ENCODE results near the gene ARHGAP21.

Gene ARHGAP21

DNA sequence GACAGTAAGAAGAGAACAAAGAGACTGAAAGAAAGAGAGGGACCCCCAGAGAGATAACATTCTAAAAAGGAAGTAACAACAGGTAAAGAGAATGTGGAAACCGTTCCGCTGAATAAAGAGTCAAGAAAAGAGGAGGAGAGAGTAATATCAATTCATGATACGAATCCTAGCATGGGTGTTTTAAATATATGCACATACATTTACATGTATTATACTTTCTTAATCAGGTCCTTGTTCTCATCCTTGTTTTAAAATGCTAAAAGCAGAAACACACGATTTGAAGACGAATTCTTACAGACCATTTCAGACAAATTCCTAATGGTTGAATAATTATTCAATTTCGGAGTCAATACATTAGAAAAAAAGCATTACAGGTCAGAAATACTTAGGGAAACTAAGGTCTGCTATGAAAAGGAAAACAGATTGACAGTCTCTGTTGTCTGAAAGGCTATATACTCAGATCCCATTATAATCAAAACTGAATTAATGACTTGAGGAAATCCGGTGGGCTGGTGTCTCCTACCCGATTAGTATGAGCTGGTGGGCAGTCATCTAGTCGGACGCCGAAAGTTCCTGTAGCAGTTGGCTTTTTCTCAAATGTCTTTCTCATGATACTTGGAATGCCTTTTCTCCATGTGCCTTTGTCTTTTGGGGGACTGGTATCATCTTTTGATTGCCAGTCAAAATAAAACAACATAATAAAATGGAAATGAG, 127.3 kb downstream of the ARHGAP21 start:
- Histone ChIP-seq H3K36me3 (ENCODE audit: insufficient read depth, low read length) (peaks cover 98% of the 10 kb centered on the region), H3K27me3 (ENCODE audit: insufficient read depth, low read length) (no peaks in the 10 kb centered on the region), H3K4me1 (ENCODE audit: insufficient read depth, low read length) (peaks cover 4% of the 10 kb centered on the region), H3K9me3 (ENCODE audit: low read length) (no peaks in the 10 kb centered on the region), H3K4me3 (ENCODE audit: low read length) (no peak overlapping the region), H2AFZ (ENCODE audit: low read depth, low read length) (no peak overlapping the region)

DNA sequence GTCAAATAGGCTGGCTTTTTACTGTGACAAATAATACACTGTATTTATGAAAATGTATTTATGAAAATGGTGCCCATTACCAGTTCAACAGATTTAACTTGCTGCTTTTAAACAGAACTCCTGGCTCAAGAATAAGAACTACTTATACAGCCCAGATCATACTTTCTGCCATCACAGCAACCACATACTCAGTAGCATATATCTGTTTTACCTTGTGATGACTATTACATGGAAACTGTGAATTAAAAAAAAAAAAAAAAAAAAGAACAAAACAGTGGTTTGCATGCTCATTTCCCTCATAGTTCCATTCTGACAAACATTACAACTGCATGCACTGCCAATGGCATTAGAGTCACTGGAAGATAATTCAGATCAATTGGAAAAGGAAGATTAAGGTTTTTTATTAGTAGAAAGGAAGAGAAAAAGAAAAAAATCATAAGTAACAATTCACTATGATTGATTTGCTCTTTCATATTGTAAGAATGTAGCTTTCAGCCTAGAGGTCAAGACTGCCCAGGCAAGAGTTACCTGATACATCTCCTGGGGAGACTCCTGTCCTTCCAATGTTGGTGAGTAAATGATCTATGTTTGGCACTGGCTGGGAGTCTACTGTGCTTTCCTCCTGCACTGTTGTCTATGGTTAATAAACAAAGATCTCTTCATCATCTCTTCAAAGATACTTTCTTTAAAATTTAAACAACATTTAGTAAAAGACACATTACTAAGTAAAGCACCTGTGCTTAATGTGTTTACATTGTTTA, 132.8 kb downstream of the ARHGAP21 start:
- Histone ChIP-seq H3K36me3 (ENCODE audit: insufficient read depth, low read length) (peaks cover 100% of the 10 kb centered on the region), H3K4me1 (ENCODE audit: insufficient read depth, low read length) (no peaks in the 10 kb centered on the region), H3K9me3 (ENCODE audit: low read length) (no peaks in the 10 kb centered on the region), H2AFZ (ENCODE audit: low read depth, low read length) (no peak overlapping the region), H3K4me3 (ENCODE audit: low read length) (no peak overlapping the region), H3K27me3 (ENCODE audit: insufficient read depth, low read length) (no peaks in the 10 kb centered on the region)

DNA sequence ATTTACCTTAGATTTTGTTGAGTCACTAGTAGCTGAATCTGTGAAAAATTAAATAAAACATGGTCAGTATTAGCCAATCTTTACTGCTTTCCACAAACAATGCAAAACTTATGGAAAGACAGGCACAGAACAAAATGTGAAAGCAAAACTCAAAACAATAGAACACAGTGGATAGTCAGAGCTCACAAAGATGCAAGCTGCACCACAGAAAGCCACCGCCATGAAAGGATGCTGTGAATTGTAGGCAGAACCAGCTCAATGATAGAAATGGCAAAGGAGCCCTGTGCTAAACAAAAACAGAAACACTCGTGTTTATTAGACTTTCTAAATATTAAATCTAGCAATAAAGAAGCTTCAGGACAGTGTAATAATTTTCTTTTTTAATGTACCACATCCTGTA, 134.4 kb downstream of the ARHGAP21 start:
- Histone ChIP-seq H3K4me3 (ENCODE audit: low read length) (no peak overlapping the region), H2AFZ (ENCODE audit: low read depth, low read length) (no peak overlapping the region), H3K9me3 (ENCODE audit: low read length) (no peaks in the 10 kb centered on the region), H3K27me3 (ENCODE audit: insufficient read depth, low read length) (no peaks in the 10 kb centered on the region), H3K36me3 (ENCODE audit: insufficient read depth, low read length) (peaks cover 95% of the 10 kb centered on the region), H3K4me1 (ENCODE audit: insufficient read depth, low read length) (no peaks in the 10 kb centered on the region)

DNA sequence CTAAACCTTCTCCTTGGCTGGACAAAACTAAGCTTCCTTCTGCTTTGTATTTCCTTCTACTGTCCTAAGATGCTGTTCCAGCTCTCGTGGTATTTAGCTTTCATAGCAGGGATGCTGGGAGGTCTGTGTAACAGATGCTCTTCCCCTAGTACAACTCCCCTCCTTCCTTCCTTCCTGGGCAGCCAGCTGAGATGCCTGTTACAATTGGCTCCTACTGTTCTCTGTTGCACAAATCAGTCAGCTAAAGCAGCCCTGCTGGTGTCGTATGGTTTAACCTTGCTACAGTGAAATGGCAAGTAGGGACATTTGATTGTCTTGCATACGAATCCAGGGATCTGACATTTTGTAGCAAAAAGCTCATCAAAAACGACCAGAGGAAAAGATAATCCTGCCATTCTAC, 143.8 kb downstream of the ARHGAP21 start:
- Histone ChIP-seq H3K36me3 (ENCODE audit: insufficient read depth, low read length) (peaks cover 19% of the 10 kb centered on the region), H3K4me1 (ENCODE audit: insufficient read depth, low read length) (no peaks in the 10 kb centered on the region), H3K27me3 (ENCODE audit: insufficient read depth, low read length) (no peaks in the 10 kb centered on the region), H3K9me3 (ENCODE audit: low read length) (no peaks in the 10 kb centered on the region), H3K4me3 (ENCODE audit: low read length) (no peak overlapping the region), H2AFZ (ENCODE audit: low read depth, low read length) (no peak overlapping the region)

DNA sequence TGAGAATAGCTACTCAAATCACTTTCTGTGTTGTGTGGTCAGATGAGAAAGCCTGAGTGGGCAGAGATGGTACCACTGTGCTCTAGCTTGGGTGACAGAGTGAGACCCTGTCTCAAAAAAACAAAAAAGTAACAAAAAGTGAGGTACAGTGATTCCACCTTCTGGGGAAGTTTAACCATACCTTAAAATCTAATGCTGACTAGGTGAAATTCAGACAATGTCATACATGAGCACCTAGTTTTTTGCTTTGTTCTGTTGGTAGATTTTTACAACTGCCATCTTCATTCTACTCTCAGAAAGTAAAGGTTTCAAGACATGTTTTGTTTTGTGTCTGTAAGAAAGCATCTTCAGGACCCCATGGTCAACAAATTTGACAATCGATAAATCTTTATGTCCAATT, 144.2 kb downstream of the ARHGAP21 start:
- no peak overlapping the region for H3K4me3 ChIP-seq (ENCODE audit: low read length)
- H3K27me3 ChIP-seq (ENCODE audit: insufficient read depth, low read length) = no peaks in the 10 kb centered on the region
- H3K9me3 ChIP-seq (ENCODE audit: low read length) = no peaks in the 10 kb centered on the region
- no peak overlapping the region for H2AFZ ChIP-seq (ENCODE audit: low read depth, low read length)
- no peaks in the 10 kb centered on the region for H3K4me1 ChIP-seq (ENCODE audit: insufficient read depth, low read length)
- peaks cover 16% of the 10 kb centered on the region for H3K36me3 ChIP-seq (ENCODE audit: insufficient read depth, low read length)

DNA sequence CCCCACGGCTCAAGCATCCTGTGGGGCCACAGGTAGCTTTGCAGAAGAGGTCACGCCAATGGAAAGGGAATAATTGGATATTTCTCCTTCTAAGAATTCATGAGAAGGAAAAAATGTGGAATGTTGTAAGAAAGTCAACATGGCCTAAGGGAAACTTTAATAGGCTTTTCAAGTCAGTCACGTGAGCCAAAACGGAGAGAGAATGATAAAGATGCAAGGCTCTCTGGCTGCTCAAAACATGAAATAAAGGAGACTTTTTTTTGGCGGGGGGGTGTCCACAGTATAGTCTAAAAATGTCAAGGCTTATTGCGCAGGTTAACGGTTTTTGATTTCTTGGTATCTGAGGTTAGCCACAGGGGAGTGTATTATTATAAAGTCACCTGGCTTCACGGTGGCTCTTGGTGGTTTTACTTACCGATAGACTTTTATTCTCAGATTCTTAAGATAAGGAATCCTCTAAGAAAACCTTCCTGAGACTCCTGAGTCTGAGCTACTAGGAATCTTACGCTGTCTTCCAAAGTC, 148.1 kb downstream of the ARHGAP21 start:
- Histone ChIP-seq H2AFZ (ENCODE audit: low read depth, low read length) (no peak overlapping the region), H3K36me3 (ENCODE audit: insufficient read depth, low read length) (no peaks in the 10 kb centered on the region), H3K9me3 (ENCODE audit: low read length) (peaks cover 2% of the 10 kb centered on the region), H3K27me3 (ENCODE audit: insufficient read depth, low read length) (no peaks in the 10 kb centered on the region), H3K4me1 (ENCODE audit: insufficient read depth, low read length) (no peaks in the 10 kb centered on the region), H3K4me3 (ENCODE audit: low read length) (no peak overlapping the region)

DNA sequence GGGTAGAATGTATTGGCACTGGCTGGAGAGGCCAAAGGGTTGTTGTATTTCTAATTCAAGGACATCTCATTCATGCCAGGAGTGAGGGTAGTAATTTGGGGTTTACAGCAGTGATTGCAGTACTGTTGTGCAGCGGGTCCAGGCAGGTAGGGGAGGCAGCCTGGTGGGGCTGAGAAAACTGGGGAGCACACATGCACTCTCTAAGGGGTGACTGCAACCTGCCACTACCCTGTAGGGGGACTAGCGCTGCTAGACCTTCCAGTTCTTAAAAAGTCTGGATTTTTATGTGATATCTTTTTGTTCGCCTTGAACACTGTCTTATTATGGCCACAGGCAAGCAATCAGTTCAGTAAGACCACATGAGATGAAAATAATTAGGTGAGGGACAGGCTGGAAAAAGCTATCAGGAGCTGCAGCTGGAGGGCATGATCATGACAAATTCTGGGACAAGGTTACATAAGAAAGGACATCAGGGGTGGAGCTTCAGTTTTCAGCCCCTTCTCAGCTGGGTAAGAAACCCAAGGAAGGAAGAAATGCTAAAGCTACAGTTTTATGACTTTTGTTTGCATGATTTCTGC, 149.0 kb downstream of the ARHGAP21 start:
- Histone ChIP-seq H3K9me3 (ENCODE audit: low read length) (peaks cover 2% of the 10 kb centered on the region), H3K36me3 (ENCODE audit: insufficient read depth, low read length) (no peaks in the 10 kb centered on the region), H3K27me3 (ENCODE audit: insufficient read depth, low read length) (no peaks in the 10 kb centered on the region), H2AFZ (ENCODE audit: low read depth, low read length) (no peak overlapping the region), H3K4me3 (ENCODE audit: low read length) (no peak overlapping the region), H3K4me1 (ENCODE audit: insufficient read depth, low read length) (no peaks in the 10 kb centered on the region)

DNA sequence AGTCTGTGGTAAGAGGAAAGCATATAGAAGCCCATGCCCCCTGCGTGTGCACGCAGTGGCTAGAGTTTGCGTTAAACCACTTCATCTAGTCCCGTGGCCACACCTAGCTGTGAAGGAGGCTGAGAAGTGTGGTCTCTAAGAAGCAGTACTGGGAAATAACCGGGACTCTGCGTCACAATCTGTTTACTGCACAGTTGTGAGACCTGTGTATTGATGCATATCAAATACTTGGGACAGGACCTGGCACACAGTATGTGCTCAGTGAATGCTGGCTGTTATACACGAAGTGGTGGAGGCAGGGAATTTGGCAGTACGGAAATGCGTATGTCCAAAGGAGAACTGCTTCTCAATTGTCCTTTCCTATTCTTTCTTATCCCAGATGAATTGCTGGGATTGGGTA, 149.5 kb downstream of the ARHGAP21 start:
- H3K4me1 ChIP-seq (ENCODE audit: insufficient read depth, low read length) = no peaks in the 10 kb centered on the region
- no peak overlapping the region for H3K4me3 ChIP-seq (ENCODE audit: low read length)

DNA sequence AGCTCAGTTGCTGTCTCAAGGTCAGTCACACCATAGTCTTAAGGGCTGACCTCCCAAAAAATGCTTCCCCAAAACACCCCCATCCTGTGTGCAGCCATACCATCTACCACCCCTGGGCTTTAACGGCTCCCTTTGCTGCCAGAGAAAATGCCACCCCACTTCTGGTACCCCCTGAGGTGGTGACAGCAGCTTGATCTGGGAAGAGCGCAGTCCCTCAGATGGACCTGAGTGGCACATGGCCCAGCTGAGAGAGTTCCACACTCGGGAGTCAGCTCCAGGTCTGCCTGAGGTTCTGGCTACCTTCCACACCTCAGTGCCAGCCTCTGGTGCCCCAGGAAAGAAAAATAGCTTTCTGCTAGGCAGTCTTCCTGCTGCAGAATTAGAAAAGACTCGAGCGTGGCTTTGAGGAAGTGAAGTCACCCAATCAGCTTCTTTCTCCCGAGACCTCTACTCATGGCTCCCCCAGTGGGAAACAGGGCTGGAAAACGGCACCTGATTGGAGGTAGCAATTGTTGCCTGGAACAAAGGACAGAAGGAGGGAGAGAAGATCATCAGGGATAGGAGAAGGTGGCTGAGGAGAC, 151.7 kb downstream of the ARHGAP21 start:
- Histone ChIP-seq H3K9me3 (ENCODE audit: low read length) (peaks cover 2% of the 10 kb centered on the region), H3K4me1 (ENCODE audit: insufficient read depth, low read length) (no peaks in the 10 kb centered on the region), H3K27me3 (ENCODE audit: insufficient read depth, low read length) (no peaks in the 10 kb centered on the region), H3K36me3 (ENCODE audit: insufficient read depth, low read length) (no peaks in the 10 kb centered on the region), H3K4me3 (ENCODE audit: low read length) (no peak overlapping the region), H2AFZ (ENCODE audit: low read depth, low read length) (no peak overlapping the region)

More for the DNA sequence above, 149.5 kb downstream of the ARHGAP21 start:
- Histone ChIP-seq H3K36me3 (ENCODE audit: insufficient read depth, low read length) (no peaks in the 10 kb centered on the region), H2AFZ (ENCODE audit: low read depth, low read length) (no peak overlapping the region), H3K27me3 (ENCODE audit: insufficient read depth, low read length) (no peaks in the 10 kb centered on the region), H3K9me3 (ENCODE audit: low read length) (peaks cover 2% of the 10 kb centered on the region)

DNA sequence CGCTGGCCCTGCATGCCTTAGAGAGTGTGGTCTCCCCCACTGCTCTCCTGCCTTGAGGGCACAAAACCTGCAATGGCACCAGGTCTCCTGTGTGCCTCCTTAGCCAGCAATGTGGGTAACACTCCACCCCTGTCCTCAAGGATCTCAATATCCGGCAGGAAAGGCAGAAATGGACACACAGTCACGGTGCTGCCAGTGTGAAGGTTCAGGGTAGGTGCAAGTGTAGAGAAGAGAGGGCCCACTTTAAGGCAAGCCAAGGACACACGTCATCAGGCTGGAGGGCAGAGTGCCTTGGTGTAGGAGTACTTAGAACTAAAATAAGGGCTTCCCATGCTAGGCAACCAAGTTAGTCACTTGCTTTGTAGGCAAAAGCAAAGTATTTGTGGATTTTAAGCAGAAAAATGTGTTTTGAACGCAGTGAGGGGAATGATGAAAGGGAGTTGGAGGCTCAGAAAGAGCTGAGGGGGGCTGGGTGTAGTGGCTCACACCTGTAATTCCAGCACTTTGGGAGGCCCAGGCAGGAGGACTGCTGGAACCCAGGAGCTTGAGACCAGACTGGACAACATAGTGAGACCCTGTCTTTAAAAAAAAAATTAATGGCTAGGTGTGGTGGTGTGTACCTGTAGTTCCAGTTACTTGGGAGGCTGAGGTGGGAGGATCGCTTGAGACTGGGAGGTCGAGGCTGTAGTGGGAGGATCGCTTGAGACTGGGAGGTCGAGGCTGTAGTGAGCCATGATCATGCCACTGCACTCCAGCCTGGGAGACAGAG, 152.8 kb downstream of the ARHGAP21 start:
- no peaks in the 10 kb centered on the region for H3K4me1 ChIP-seq (ENCODE audit: insufficient read depth, low read length)
- H2AFZ ChIP-seq (ENCODE audit: low read depth, low read length) = no peak overlapping the region
- peaks cover 2% of the 10 kb centered on the region for H3K9me3 ChIP-seq (ENCODE audit: low read length)
- no peaks in the 10 kb centered on the region for H3K36me3 ChIP-seq (ENCODE audit: insufficient read depth, low read length)
- no peak overlapping the region for H3K4me3 ChIP-seq (ENCODE audit: low read length)
- H3K27me3 ChIP-seq (ENCODE audit: insufficient read depth, low read length) = no peaks in the 10 kb centered on the region

DNA sequence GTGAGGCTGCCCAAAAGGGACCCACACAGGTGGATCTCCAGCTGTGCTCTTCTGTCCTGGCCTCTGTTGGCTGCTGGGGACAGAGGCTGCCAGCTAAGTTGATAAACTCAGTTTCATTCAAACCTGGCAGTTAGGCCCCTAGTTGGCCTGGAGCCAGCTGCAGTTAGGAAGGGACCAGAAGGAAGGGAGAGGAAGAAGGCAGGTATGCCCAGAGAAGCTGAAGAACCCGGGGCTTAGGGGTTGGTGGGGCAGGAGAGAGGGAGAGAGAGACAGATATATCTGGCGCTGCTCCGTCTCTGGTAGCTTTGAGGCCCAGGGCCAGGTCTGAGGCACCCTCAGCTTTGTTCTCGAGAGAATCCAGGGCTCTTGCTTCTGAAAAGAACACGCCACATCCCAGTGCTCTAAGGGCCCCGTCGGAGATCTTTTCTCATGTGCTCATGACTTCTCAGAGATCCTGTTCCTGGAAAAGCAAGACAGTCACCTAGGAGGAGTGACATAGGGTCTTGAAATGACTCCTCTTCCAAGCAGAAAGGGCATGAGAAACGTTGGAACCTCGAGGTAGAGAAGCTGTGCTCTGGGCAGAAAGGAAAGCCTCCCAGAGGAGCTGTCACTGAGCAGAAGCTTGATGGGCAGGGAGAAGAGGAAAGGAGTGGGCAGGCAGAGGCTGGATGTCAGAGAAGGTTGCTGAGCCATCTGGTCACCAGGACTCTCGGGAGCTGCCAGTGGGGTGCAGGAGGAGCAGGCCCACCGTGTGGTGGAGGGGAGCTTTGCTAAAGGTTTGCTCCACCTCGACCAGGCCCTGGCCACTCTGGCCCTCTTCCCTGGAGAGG, 153.6 kb downstream of the ARHGAP21 start:
- Histone ChIP-seq H3K27me3 (ENCODE audit: insufficient read depth, low read length) (no peaks in the 10 kb centered on the region), H2AFZ (ENCODE audit: low read depth, low read length) (no peak overlapping the region), H3K36me3 (ENCODE audit: insufficient read depth, low read length) (no peaks in the 10 kb centered on the region), H3K4me1 (ENCODE audit: insufficient read depth, low read length) (no peaks in the 10 kb centered on the region), H3K4me3 (ENCODE audit: low read length) (no peak overlapping the region), H3K9me3 (ENCODE audit: low read length) (peaks cover 2% of the 10 kb centered on the region)

DNA sequence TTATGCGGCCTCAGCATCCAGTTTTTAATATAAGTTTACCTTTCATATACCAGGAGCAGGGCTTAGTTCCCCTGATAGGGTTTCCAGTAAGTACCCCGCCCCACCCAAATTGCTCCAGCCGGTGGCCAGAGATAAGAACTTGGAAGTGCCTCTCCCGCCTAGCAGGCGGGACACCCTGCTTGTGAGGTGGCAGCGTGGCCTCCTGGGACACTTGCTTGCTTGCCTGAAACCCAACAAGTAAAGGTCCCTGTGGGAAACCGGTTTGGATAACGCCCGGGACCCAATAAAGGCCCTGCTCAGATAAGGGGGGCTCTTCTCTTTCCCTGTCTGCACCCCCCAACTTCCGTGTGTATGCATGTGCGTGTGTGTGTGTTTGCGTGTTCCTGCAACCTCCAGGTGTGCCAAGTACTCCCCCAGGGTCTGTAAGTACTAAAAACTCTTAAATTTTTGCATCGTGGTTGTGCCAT, 154.3 kb downstream of the ARHGAP21 start:
- no peak overlapping the region for H2AFZ ChIP-seq (ENCODE audit: low read depth, low read length)
- no peaks in the 10 kb centered on the region for H3K27me3 ChIP-seq (ENCODE audit: insufficient read depth, low read length)
- no peaks in the 10 kb centered on the region for H3K4me1 ChIP-seq (ENCODE audit: insufficient read depth, low read length)
- no peak overlapping the region for H3K4me3 ChIP-seq (ENCODE audit: low read length)
- H3K9me3 ChIP-seq (ENCODE audit: low read length) = peaks cover 2% of the 10 kb centered on the region
- H3K36me3 ChIP-seq (ENCODE audit: insufficient read depth, low read length) = no peaks in the 10 kb centered on the region
